Stimulated activated naive B cell treated with anti-CD40 and anti-IgM and Interleukin-4, amounts not matched to agents 10 μg/mL and 1 μg/mL and 100 μg/mL, for 72 hours (primary cell): ENCODE results near the gene RANBP10.
"Not testable (repeated sequence)": the region's sequence is repeated elsewhere in the genome, so short reads cannot be mapped to it uniquely, and the experiment has no call there.

ENCODE experiments used
- ATAC-seq, 2 donors: fragments of 150-1000 bp; cut with Tn5 transposase; replicated peaks; 2 replicates each; pipeline ENCODE4 v1.10.0; 2021; ENCODE audit warnings: moderate library complexity in 1 of 2
- DNase-seq: peaks from one replicate; pipeline ENCODE4 v3.0.0; 2021
- H3K27ac Mint-ChIP-seq: one replicate; pipeline ENCODE4 v1.8.0; 2022; ENCODE audit warnings: mild to moderate bottlenecking, mixed read lengths
- H3K27me3 Mint-ChIP-seq, 2 donors: one replicate each; pipeline ENCODE4 v1.8.0; 2022; ENCODE audit warnings: mixed read lengths in 2 of 2
- H3K36me3 Mint-ChIP-seq, 2 donors: one replicate each; pipeline ENCODE4 v1.8.0; 2022; ENCODE audit warnings: mixed read lengths in 2 of 2, mild to moderate bottlenecking in 1 of 2
- H3K4me1 Mint-ChIP-seq, 2 donors: one replicate each; pipeline ENCODE4 v1.8.0; 2022; ENCODE audit warnings: mixed read lengths in 2 of 2, mild to moderate bottlenecking in 1 of 2
- H3K4me3 Mint-ChIP-seq, 2 donors: one replicate each; pipeline ENCODE4 v1.8.0; 2022; ENCODE audit warnings: mild to moderate bottlenecking in 2 of 2, mixed read lengths in 2 of 2, moderate library complexity in 1 of 2
- H3K9me3 Mint-ChIP-seq, 2 donors: one replicate each; pipeline ENCODE4 v1.8.0; 2022; ENCODE audit warnings: mixed read lengths in 2 of 2, mild to moderate bottlenecking in 1 of 2

The RANBP10 gene

DNA sequence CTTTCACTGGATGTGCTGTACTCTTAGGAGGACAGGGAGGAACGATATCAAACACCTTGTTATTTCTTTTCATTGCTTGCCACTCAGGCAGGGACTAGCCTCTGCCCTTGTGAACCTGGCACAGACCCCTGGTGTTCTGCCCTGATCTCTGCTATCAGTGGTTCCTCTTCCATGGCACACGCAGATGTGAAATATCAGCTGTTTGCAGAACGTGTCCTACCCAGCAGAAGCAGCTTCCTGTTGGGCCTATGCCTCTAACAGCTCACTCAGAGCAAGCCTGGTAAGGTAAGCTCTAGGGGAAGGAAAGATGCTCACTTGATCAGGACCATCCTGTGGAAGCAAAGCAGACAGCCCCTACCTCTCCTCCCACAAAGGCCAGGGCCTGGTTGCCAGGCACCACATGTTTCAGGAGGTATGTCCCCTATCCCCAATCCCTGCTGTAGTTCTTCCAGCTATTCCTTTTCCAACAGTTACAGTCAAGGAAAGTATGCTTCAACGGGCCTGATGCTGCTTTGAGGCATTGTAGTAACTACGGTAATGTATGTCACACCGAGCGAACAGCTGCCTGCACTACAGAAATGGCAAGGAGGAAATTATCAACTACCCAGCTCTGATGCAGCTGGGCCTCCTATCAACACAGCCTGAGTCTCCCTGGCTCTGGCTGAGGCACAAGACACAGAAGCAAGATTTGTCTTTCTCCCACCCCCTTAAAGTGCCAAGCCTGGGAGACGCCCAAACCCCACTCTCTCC lies 46.0 kb downstream of the RANBP10 start:
- ATAC-seq = peak; percentile 31 to 60
- no peaks in the 10 kb centered on the region for H3K9me3 Mint-ChIP-seq

DNA sequence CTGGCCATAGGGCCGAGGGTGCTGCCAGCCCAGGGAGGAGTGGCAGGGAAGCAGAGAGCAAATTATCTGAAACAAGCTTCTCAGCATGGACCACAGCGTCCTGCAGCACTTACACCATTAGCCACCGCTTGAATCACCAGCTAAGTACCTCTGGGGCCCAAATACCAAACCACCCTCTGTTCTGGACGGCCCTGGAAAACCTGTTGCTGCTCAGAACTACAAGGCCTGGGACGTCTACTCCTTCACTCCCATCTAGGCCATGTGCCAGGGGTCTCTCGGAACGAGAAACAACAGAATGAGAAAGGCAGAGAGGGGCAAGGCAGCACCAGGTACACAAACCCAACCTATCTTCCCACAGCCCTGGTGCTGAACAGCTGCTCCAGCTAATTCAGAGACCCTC lies 47.4 kb downstream of the RANBP10 start:
- Mint-ChIP-seq H3K9me3 (no peaks in the 10 kb centered on the region), H3K36me3 (peaks cover 26 to 44% of the 10 kb centered on the region in 2 donors), H3K4me1 (peaks cover 27 to 37% of the 10 kb centered on the region in 2 donors), H3K27ac (no peak overlapping the region), H3K4me3 (no peak overlapping the region), H3K27me3 (no peaks in the 10 kb centered on the region)
- no peak for DNase-seq
- ATAC-seq = no peak

More for the DNA sequence above, 46.0 kb downstream of the RANBP10 start:
- Mint-ChIP-seq H3K27me3 (no peaks in the 10 kb centered on the region), H3K4me3 (no peak overlapping the region), H3K27ac (peak overlapping the region; percentile 69), H3K36me3 (peaks cover 23 to 34% of the 10 kb centered on the region in 2 donors), H3K4me1 (peaks cover 24 to 37% of the 10 kb centered on the region in 2 donors)
- DNase-seq = no peak

DNA sequence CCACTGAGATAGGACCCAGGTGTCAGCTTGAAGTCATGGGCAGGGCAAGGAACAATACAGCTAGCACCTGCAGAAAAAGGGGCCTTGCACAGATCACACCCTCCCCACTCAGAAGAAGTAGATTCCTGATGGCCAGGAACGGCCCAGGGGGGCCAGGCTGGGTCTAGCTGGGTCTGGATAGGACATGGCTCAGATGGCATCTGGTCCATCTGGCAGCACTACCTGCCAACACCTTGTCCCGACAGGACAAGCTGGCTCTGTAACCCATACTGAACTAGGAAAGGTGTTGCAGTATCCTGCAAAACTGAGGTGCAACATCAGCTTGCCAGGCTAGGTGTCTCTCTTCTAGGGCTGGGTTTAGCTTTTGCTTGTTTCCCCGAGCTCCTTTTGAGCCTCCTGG lies 48.4 kb downstream of the RANBP10 start:
- no peak for ATAC-seq
- Mint-ChIP-seq H3K4me1 (peaks cover 27 to 34% of the 10 kb centered on the region in 2 donors), H3K27me3 (no peaks in the 10 kb centered on the region), H3K27ac (no peak overlapping the region), H3K36me3 (peaks cover 30 to 50% of the 10 kb centered on the region in 2 donors), H3K4me3 (no peak overlapping the region), H3K9me3 (no peaks in the 10 kb centered on the region)
- no peak for DNase-seq

DNA sequence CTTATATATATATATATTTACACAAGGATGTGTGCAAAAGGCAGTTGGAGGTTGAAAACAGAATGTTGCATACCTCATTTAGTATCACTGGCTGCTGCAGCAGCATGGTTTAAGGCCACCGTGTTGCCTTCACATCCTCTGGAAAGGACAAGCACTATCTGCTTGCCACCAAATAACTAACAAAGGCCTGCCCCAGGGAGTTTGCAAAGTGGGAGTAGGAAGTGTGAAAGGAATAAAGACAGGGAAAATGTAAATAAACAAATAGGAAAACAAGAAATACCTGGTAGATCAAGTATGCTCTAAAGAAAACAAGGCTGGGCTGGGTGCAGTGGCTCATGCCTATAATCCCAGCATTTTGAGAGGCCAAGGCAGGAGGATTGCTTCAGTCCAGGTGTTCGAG lies 53.7 kb downstream of the RANBP10 start:
- ATAC-seq (no peak), DNase-seq (no peak)
- H3K9me3 Mint-ChIP-seq = no peaks in the 10 kb centered on the region
- H3K27ac Mint-ChIP-seq = no peak overlapping the region
- H3K4me3 Mint-ChIP-seq = no peak overlapping the region
- H3K36me3 Mint-ChIP-seq = peaks cover 29 to 45% of the 10 kb centered on the region in 2 donors
- H3K4me1 Mint-ChIP-seq = peaks cover 19 to 31% of the 10 kb centered on the region in 2 donors
- no peaks in the 10 kb centered on the region for H3K27me3 Mint-ChIP-seq

DNA sequence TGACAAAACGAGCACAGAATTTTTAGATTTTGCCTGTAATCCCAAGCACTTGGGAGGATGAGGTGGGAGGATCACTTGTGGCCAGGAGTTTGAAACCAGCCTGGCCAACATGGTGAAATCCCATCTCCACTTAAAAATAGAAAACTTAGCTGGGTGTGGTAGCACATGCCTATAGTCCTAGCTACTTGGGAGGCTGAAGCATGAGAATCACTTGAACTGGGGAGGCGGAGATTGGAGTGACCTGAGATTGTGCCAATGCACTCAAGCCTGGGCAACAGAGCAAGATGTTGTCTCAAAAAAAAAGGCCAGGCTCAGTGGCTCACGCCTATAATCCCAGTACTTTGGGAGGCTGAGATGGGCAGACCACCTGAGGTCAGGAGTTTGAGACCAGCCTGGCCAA lies 55.0 kb downstream of the RANBP10 start:
- ATAC-seq, H3K27ac Mint-ChIP-seq, DNase-seq, H3K4me3 Mint-ChIP-seq, H3K27me3 Mint-ChIP-seq, H3K9me3 Mint-ChIP-seq: not testable (repeated sequence)
- Mint-ChIP-seq H3K36me3 (peaks cover 23 to 48% of the 10 kb centered on the region in 2 donors), H3K4me1 (peaks cover 19 to 31% of the 10 kb centered on the region in 2 donors)

DNA sequence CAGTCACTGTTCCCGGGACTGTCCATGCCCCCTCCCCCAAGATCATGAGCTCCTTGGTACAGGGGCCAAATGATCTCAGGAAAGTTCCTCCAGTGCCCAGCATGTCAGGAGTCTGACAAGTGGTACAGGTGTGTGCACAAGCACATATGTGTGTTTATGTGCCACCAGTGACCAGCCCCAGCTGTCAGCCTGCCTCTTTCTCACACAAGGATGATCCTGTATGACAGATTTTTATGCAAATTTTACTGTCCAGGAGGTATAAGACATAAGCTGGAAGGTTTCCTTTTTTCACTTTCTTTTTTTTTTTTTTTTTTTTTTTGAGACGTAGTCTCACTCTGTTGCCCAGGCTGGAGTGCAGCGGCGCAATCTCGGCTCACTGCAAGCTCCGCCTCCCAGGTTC lies 55.9 kb downstream of the RANBP10 start:
- H3K4me3 Mint-ChIP-seq = no peak overlapping the region
- no peak for DNase-seq
- peaks cover 15 to 24% of the 10 kb centered on the region in 2 donors for H3K4me1 Mint-ChIP-seq
- peaks cover 23 to 46% of the 10 kb centered on the region in 2 donors for H3K36me3 Mint-ChIP-seq
- H3K27me3 Mint-ChIP-seq = no peaks in the 10 kb centered on the region
- peak; percentile 75 to 78 for ATAC-seq
- H3K27ac Mint-ChIP-seq = peak overlapping the region; percentile 70
- H3K9me3 Mint-ChIP-seq = no peaks in the 10 kb centered on the region

DNA sequence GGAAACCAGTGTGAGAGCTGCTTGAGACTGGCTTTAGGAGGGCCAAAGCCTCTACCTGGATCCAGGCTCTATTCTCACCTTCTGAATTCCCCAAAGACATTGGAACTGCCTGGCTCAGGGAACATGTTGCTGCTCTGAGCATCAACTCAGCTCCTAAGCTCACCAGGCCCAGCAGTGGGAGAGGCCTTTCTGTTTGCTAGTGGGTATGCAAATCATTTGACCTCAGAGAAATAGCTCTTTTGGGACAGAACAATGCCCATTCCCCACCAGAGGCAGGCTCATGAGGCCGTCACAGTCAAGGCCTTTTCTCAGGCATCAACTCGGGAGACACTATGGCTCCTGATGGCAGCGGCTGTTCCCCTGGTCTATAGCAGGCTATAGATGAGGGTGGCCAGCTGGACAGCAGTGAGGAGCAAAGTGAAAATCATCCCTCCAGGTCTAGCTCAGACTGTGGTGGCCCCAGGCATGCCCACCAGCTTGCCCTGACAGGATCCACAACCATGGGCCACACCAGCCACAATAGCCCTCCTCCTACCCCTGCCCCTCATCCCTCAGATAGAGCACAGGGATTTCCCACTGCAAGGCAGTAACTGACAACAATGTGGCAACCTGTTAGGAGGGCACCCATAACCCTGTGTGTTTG lies 56.8 kb downstream of the RANBP10 start:
- Mint-ChIP-seq H3K9me3 (no peaks in the 10 kb centered on the region), H3K36me3 (peaks cover 19 to 43% of the 10 kb centered on the region in 2 donors), H3K4me3 (no peak overlapping the region), H3K4me1 (peaks cover 12 to 24% of the 10 kb centered on the region in 2 donors), H3K27ac (peak overlapping the region; percentile 31), H3K27me3 (no peaks in the 10 kb centered on the region)
- DNase-seq (no peak), ATAC-seq (no peak)

DNA sequence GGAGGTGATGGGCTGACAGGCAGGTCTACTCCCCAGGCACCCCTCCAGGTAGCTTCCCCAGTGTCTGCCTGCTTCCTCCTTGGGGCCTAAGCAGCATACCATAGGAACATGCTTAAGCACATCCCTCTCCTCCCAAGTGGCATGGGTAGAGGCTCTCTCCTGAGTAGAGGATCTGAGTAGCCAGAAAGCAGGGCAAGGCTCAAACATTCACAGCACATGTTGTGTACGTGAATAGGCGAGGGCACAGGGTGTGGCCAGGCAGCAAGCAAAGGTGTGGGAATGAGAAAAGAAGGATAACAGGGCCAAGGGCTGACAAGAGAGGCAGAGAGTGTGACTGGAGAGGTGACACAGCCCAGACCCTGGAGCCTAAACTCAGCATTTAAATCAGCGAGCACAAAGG lies 57.5 kb downstream of the RANBP10 start:
- Mint-ChIP-seq H3K4me1 (peaks cover 17 to 24% of the 10 kb centered on the region in 2 donors), H3K27ac (no peak overlapping the region), H3K4me3 (no peak overlapping the region), H3K9me3 (no peaks in the 10 kb centered on the region), H3K36me3 (peaks cover 21 to 45% of the 10 kb centered on the region in 2 donors), H3K27me3 (no peaks in the 10 kb centered on the region)
- no peak for ATAC-seq
- DNase-seq = no peak

DNA sequence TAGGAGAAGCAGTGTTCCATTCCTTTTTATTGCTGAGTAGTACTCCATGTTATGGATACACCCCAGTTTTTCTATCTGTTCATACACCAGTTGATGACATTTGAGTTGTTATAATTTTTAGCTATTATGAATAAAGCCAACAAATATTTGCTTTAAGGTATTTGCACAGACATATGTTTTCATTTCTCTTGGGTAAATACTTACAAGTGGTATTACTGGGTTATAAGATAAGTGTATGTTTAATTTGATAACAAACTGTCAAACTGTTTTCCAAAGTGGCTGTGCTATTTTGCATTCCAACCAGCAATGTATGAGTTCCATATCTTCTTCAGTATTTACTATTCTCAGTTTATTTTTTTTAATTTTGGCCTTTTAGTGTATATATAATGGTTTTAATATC lies 59.5 kb downstream of the RANBP10 start:
- H3K27ac Mint-ChIP-seq = no peak overlapping the region
- no peak for ATAC-seq

DNA sequence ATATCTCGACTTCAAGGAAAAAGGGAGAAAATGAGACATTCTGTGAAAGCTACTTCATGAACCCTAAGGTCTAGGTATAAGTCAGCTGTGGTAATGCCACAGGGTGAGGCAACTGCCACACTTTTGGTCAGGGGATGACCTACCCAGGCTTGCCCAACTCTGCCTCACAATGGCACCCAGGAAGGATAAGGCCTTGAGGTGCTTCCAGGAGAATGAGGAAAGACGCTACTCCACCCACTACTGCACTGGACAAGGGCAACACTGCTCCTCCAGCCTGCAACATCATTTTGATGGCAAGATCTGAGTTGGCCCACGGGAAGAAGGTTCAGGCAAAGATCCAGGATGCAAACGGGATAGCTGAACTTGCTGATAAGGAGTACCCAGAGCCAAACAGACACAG lies 65.2 kb downstream of the RANBP10 start:
- Mint-ChIP-seq H3K4me1 (peaks cover 0 to 11% of the 10 kb centered on the region in 2 donors), H3K4me3 (no peak overlapping the region), H3K27ac (peak overlapping the region; percentile 9), H3K9me3 (no peaks in the 10 kb centered on the region), H3K27me3 (no peaks in the 10 kb centered on the region), H3K36me3 (peaks cover 34 to 53% of the 10 kb centered on the region in 2 donors)
- ATAC-seq = no peak
- no peak for DNase-seq

More for the DNA sequence above, 59.5 kb downstream of the RANBP10 start:
- Mint-ChIP-seq H3K9me3 (no peaks in the 10 kb centered on the region), H3K27me3 (no peaks in the 10 kb centered on the region), H3K4me3 (no peak overlapping the region), H3K36me3 (peaks cover 22 to 47% of the 10 kb centered on the region in 2 donors), H3K4me1 (peaks cover 18 to 24% of the 10 kb centered on the region in 2 donors)
- DNase-seq = no peak

DNA sequence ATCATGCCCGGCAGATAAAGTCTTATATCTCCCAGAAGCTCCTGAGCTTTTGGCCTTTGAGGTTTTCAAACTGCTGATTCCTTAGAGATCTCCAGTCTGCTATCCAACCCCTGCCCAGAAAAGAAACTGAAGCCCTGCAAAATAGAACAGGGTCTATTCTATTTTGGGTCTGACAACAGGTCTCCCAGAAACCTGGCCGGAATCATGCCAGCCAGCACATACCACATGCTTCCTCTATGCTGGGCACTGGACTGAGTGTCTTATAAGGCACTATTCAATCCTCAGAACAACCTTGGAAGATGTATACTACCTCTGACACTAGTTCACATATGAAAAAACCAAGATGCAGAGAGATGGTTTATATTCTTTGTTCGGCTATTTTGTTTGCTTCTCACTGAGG lies 66.0 kb downstream of the RANBP10 start:
- Mint-ChIP-seq H3K9me3 (no peaks in the 10 kb centered on the region), H3K36me3 (peaks cover 40 to 53% of the 10 kb centered on the region in 2 donors)
- ATAC-seq = no peak

DNA sequence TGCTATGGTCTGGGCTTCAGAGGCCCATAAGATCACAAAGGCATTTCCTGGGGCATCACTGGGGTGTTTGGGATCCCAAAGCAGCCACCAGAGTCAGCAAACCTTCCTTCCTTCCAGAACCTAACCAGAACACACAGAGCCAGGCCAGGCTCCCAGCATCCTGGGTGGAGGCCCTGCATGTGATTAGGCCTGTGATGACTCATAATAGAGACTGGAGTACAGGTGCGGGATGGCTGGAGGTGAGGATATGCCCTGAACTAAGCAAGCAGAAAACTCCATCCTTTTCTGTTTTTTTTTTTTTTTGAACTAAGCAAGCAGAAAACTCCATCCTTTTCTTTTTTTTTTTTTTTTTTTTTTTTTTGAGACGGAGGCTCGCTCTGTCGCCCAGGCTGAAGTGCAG lies 69.5 kb downstream of the RANBP10 start:
- no peak overlapping the region for H3K27ac Mint-ChIP-seq
- peaks cover 34 to 47% of the 10 kb centered on the region in 2 donors for H3K36me3 Mint-ChIP-seq
- no peaks in the 10 kb centered on the region for H3K27me3 Mint-ChIP-seq
- no peak overlapping the region for H3K4me3 Mint-ChIP-seq
- no peaks in the 10 kb centered on the region for H3K9me3 Mint-ChIP-seq
- H3K4me1 Mint-ChIP-seq = peaks cover 0 to 4% of the 10 kb centered on the region in 2 donors
- no peak for ATAC-seq
- no peak for DNase-seq

More for the DNA sequence above, 66.0 kb downstream of the RANBP10 start:
- peak overlapping the region; percentile 31 for H3K27ac Mint-ChIP-seq
- no peak for DNase-seq
- H3K4me1 Mint-ChIP-seq = peaks cover 0 to 10% of the 10 kb centered on the region in 2 donors
- H3K27me3 Mint-ChIP-seq = no peaks in the 10 kb centered on the region
- H3K4me3 Mint-ChIP-seq = no peak overlapping the region

DNA sequence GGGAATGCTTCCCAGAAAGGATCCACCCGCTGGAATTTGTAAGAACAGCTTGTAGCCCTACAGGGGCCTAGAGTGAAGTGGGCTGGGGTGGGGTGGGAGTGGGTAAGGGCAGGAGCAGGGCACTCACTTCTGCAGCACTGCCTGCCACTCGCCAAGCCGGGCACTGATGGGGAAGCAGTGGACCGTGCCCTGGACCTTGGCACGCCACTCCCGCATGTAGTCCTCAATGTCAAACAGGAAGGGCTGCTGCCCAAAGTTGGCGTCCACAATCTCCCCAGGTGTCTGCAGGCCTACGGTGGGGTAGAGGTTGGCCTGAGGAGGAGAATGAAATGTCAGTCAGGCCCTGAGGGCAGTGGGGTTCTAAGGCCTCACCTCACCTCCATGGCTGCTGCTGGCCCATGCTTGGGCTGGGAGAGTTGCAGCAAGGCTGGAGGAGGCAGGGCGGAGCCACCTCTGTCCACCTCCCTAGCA lies 71.6 kb downstream of the RANBP10 start:
- no peaks in the 10 kb centered on the region for H3K27me3 Mint-ChIP-seq
- H3K4me1 Mint-ChIP-seq = peaks cover 0 to 2% of the 10 kb centered on the region in 2 donors
- peaks cover 37 to 44% of the 10 kb centered on the region in 2 donors for H3K36me3 Mint-ChIP-seq
- H3K4me3 Mint-ChIP-seq = no peak overlapping the region
- ATAC-seq (no peak), DNase-seq (no peak)
- no peaks in the 10 kb centered on the region for H3K9me3 Mint-ChIP-seq
- H3K27ac Mint-ChIP-seq = peak overlapping the region; percentile 20

DNA sequence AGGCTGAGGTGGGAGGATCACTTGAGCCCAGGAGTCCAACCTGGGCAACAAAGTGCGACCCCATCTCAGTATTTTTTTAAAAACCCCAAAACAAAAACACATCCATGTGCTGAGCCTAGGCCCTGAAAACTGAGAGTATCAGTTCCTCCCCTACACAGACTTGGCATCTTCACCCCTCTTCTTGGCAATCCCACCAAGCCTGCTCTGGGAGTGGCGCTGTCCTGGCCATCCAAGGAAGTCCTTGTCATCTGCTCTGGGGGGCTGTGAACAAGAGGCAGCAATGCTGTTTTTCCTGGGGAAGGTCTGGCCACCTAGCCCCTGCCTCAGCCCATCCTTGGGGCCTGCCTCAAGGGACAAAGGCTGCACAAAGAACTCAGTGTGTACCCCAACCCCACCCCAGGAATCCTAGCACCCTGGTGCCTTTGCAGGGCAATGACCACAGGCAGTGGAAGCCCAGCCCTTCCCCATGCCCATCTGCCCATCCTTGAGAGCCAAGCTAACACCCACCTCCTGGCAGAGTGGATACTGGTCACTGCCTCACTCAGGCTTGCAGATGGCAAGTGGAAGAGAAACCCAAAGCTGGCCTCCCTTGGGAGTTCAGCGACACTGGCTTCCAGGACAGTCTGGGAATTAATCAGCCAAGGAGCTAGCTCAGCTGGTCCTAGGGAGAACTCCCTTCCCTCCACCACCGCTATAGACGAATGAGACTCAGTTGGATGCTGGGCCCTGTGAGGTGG lies 72.5 kb downstream of the RANBP10 start:
- Mint-ChIP-seq H3K27me3 (no peaks in the 10 kb centered on the region), H3K9me3 (no peaks in the 10 kb centered on the region), H3K27ac (peak overlapping the region; percentile 37), H3K4me3 (no peak overlapping the region), H3K4me1 (peaks cover 0 to 2% of the 10 kb centered on the region in 2 donors), H3K36me3 (peaks cover 39 to 49% of the 10 kb centered on the region in 2 donors)
- ATAC-seq (no peak), DNase-seq (no peak)
